Posterior vena cava (tissue), 2 donors: ENCODE results near the gene SEPTIN6. TPM values are rescaled to one million over a fixed set of nuclear protein-coding genes. Genes with fewer than 3 reads are reported as not detected.
"Not testable (repeated sequence)": the region's sequence is repeated elsewhere in the genome, so short reads cannot be mapped to it uniquely, and the experiment has no call there.

Source experiments
- DNase-seq: peaks from one replicate; pipeline ENCODE4 v3.0.0-alpha.2; 2020; ENCODE audit warnings: low spot score
- intact Hi-C, 2 donors: fragments of 100-400 bp; cut with DNase I; formaldehyde crosslinking; loops; one replicate each; pipeline versions ENCODE4 v1.14.1 to v1.14.2; 2022 to 2023
- total RNA-seq, 2 donors: library from RNA; stranded (reverse); fragmentation: NEBNext Ultra II Directional; extraction: Animal tissue kit (Norgen Biotek cat#: 25700); gene quantifications; one replicate each; pipeline ENCODE4 v1.2.1, GENCODE V29; 2021
- donor health status: DM: yes; HTN: yes; CAD: no.
- donor health status: DM: yes; HTN: yes; CAD: no.

Gene SEPTIN6
- total RNA-seq, 2 donors from 2014 or later: 19.4 to 22.3 TPM

- intact Hi-C loops: no loop called here
- DNase-seq: no peak
These were observed 1.9 kb upstream of the SEPTIN6 start for GRCh38 chrX:119694601-119695534.

DNA sequence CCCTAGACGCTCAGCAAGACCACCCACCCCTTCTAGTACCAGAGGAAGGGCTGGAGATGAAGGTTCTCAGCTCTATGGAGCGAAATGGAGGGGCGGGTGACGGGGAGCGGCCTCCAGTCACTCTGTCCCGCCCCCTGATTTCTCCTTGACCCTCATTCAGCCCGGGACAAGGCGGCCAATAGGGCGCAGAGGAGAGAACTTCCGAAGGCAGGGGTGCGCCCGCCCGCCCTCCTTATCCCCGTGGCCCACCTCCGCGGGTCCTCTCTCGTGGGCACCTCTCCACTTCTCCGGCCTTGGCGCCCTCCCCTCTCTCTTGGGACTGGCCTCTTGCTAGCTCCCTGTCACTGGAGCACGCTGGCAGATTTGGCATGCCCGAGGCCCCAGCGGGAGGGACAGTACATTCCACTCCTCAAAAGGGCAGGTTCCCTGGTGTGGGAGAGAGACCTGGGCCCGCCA lies 1.1 kb upstream of the SEPTIN6 start:
- DNase-seq: no peak
- intact Hi-C loops: no loop called here

- no peak for DNase-seq
These were observed 553 bp downstream of the SEPTIN6 start for GRCh38 chrX:119692191-119693039.

DNA sequence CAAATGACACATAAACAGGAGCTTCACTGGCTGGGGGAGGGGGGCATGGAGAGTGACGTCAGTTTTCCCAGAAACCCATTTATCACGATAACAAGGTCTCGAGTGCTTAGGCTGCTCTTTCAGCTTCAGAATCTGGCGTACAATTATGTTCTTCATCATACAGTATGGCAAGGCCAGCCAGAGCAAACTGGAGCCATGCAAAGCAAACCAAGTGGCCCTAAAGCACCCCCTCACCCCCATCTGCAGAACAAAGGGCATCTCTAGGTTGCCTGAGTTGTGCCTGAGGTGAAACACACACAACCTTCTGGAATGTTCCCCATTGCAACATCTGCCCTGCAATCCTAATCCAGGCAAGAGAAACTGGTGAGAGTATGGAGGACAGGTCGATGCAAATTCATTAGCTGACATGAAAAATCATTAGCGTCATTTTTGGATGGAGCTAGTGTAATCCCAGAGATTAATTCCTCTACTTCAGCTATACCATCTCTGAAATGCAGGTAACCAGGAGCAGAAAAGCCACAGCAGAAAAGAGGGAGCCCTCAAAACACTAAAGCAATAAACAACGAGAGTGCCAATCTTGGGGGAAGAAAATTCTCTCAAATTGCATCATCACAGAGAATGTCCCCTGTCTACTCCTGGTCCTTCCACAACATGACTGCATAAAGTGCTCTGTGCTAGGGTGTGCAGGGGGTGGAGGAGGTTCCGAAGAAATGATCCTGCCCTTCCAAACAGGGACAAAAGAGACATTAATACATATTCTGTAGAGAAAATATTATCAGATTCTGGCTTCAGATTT lies 1.8 kb downstream of the SEPTIN6 start:
- intact Hi-C loops: no loop called here
- DNase-seq: no peak

More at GRCh38 chrX:119692191-119693039, 553 bp downstream of the SEPTIN6 start:
- intact Hi-C loops: no loop called here

DNA sequence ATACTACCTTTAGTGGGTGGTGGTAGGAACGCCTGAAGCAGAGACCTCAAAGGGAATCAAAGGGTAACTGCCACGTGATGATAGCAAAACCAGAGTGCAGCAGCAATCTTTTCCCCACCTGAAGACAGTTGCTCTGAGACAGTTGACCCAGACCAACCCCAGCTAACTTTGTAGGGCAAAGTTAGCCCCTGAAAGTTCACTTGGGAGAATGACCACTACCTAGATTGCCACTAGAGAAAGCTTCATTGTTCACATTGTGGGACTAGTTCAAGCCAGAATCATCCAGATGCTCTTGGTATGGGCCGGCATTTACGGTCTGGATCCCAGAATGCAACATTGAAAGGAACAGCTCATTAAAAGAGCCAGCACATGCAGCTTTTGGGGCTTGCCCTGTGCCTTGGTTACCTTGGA lies 4.1 kb downstream of the SEPTIN6 start:
- DNase-seq: no peak
- intact Hi-C loops: no loop called here

DNA sequence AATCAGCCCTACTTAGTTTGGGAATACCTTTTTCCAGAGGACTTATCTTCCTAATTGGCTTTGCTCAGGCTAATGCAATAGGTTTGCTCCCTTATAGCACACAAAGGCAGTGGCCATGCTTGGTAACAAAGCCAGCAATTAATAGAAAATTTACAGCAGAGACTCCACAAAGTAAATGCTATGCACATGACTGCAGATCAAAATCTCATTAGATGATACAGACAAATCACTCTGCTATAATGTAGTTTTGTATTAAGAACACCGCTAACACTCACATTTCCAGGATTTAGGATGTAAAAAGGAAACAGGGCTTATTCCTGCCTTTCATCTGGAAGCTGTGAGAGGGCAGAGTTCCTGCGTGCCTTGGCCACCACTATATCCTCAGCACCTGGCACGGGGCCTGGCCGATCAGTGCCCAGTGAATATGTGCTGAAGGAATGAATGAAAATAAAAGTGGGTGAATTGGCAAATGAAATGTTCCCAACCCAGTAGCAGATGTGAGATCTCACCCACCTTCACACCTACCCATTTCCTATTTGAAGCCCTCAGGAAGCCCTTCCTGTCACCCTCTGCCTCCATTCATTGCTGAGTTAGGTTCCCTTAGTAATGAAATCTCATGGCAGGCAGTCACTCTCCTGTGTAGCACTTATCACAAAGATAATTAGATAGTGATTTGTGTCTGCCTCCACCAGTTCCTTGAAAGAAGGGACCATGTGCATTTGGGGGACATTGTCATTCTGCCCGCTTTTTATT lies 5.1 kb downstream of the SEPTIN6 start:
- intact Hi-C loops: no loop called here
- DNase-seq: no peak

DNA sequence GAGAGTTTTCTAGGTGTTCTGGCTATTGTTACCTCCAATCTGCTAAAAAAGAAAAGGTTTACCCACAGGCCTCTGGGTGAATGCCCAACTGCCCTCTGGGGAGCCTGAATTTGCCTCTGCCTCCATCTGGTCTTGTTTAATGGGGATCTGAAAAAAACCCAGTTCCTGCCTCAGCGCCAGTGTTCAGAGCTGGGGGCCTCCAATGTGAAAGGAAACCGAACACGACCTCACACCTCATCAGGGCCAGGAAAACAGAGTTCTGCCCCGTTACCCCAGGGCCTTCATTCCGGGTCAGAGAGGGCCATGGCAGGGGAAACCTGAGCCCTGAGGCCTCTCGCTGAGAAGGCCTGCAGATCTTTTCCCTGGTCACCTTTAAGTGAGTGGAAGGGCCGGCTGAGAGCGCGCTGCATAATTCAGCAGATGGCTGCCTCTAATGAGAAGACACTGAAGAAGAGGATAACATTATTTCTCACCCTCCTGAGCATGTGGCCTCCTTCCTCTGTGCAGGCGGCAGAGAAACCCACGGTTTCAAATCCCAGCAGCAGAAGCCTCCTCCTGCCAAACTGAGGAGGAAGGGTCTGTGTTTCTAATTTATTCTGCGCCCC lies 6.8 kb downstream of the SEPTIN6 start:
- no peak for DNase-seq
- intact Hi-C loops: no loop called here

DNA sequence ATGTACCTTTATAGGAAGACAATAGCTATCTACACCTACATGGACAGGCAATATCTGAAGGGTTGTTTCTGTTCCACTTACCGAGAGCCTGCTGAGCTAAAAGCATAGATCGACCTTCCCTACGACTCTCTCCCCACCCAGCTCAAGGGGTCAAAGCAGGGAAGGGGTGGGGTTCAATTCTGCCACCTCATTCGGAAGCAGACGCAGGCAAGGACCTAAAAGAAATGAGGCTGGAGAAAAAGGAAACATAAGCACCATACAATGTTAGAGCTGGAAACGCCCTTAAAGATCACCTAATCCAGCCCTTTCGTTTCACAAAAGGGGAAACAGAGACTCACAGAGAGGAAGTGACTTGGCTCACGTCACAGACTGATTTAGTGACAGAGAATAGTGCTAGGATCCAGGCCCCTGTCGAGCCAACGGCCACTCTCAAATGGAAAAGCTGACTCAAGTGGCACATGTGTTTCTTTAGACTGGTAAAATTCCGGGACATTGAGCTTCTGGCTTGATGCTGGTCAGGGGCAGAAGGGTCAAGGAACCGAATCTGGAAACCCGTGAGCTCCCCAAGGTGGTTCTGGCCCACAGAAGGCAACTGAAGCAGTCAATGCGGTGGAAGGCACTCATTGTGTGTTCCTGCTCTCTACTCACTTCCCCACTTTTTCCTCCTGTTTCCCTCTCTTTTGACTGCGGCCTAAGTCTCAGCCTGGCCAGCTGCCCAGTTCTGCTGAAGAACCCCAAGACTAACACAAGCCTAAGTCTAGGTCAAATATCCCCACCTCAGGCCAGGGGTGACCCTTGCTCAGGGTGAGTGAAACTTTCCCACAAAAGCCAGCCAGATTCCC lies 7.5 kb downstream of the SEPTIN6 start:
- no peak for DNase-seq
- intact Hi-C loops: no loop called here

DNA sequence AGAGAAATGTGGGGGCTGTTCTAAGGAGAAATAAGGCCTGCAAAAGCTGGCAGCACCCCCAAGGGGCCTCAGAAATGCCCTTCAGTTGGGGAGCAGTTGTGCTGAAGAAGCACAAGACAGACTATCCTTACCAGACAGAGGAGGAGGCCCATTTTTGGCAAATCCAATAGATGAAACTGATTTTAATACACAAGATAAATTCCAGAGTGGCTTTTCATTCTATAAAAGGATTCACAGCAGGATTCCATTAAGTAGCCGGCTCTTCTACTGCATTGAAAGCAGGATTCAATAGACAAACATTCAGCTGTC lies 8.1 kb downstream of the SEPTIN6 start:
- DNase-seq: no peak
- intact Hi-C loops: no loop called here

DNA sequence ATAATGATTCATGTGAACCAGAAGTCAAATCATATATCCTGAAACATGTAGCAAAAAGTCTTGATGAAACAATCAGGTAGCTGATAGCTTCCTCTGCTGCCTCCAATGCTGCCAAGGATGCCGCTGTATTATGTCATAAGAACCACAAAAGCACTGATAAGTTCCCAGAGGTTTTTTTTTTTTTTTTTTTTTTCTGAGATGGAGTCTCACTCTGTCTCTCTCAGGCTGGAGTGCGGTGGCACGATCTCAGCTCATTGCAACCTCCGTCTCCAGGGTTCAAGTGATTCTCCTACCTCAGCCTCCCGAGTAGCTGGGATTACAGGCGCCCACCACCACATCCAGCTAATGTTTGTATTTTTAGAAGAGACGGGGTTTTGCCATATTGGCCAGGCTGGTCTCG lies 8.7 kb downstream of the SEPTIN6 start:
- DNase-seq, intact Hi-C loops: not testable (repeated sequence)

DNA sequence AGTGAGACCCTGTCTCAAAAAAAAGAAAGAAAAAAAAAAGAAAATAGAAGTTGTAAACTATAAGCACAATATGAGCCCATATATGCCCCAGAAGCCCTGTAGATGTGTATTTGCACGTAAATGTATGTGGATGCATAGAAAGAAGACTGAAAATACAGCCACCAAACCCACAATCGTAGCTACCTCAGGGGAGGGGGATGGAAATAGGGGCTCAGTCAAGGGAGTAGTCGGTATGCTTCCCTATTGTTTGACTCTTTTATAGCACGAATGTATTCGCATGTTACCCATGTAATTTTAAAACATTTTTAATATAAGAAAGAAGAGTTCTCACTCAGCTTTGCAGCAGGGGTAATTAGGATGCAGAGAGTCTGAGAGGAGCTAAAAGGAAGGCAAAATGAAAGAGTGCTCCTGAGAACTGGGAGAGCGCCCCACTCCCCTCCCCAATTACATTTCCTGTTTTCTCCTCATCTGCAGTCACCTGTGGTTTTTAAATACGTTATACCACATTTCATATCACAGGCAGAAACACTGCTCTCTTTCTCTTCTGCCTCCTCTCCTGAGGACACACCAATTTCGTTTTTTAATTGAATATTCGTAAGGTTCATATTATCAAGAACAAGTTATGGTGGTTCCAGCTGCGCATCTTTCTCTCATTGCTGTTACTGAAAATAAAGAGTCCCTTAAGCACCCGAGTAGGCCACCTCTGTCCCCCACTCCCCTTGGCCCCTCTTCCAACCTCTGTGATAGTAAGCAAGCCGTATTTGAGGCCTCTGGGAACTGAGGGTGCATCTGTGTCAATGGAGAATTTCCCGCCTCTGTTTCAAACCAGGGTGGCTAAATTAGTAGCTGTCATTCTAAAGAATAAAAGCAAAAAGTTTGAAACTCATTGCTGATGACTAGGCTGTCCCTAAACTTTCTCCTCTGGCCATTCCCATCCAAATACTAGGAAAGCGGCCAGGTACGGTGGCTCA lies 10.7 kb downstream of the SEPTIN6 start:
- intact Hi-C loops: no loop called here
- no peak for DNase-seq

DNA sequence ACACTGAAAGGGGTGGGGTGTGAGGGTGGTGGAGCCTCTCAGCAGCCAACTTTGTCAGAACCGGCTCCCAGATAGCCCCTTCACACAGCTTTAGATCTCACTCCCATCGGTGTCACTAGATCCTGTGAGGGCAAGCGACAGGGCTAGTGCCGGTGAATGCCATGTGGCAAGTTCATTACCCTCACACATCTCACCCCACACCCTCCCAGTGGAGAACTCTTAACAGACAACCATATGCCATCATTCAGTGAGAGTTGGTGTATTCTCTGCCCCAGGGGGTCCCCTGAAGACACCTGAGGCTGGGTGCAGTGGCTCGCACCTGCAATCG lies 15.3 kb downstream of the SEPTIN6 start:
- intact Hi-C loops: no loop called here

GRCh38 chrX:119676949-119677653 lies 15.9 kb downstream of the SEPTIN6 start:
- intact Hi-C loops: no loop called here

More for the DNA sequence above, 15.3 kb downstream of the SEPTIN6 start:
- no peak for DNase-seq

GRCh38 chrX:119673336-119673735 lies 19.6 kb downstream of the SEPTIN6 start:
- intact Hi-C loops: no loop called here
- no peak for DNase-seq

More at GRCh38 chrX:119676949-119677653, 15.9 kb downstream of the SEPTIN6 start:
- no peak for DNase-seq

GRCh38 chrX:119672426-119672825 lies 20.5 kb downstream of the SEPTIN6 start:
- intact Hi-C loops: no loop called here
- DNase-seq: no peak
